ENCODE data around the gene LAMP1.
"Not testable (repeated sequence)": the region's sequence is repeated elsewhere in the genome, so short reads cannot be mapped to it uniquely, and the experiment has no call there.

LAMP1 gene

GRCh38 chr13:113296823-113297369 lies at the start of gene LAMP1:
Gene LAMP1, plus strand, starts transcription at chr13:113297239. Its CDS starts 196 bp downstream, at chr13:113297435.
- peak; percentile 97 for DNase-seq (ENCODE audit: low spot score)

DNA sequence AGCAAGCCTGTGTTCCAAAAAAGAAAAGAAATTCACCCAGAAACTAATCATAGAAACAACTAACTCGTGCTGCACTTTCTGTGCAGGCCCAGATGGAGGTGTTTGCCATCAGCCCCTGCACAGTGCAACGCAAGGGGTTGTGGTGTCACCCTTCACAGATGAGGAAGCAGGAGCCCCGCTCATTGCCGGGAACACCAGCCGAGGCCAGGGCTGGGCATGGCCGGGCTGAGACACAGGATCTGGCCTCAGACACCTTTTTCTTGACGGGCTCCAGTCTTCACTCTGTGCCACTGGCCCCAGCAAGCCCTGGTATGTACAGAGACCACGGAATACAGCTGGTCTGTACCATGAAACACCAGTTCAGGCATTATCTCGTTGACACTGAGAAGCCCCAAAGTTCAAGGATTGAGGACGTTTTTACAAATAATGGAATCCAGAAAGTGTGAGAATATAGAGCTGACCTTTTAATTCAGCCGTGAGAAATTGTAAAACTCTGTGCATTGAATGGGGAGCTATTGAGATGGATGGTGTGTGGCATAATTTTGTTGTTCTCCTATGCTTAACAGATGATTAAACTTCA lies 44.4 kb upstream of the LAMP1 start:
- no peak for DNase-seq (ENCODE audit: low spot score)

GRCh38 chr13:113257908-113258307 lies 39.1 kb upstream of the LAMP1 start:
- not testable (repeated sequence) for DNase-seq (ENCODE audit: low spot score)

GRCh38 chr13:113258321-113259054 lies 38.6 kb upstream of the LAMP1 start:
- DNase-seq (ENCODE audit: low spot score) = no peak

- no peak for DNase-seq (ENCODE audit: low spot score)
These were observed 36.0 kb upstream of the LAMP1 start for GRCh38 chr13:113260996-113261395.

- not testable (repeated sequence) for DNase-seq (ENCODE audit: low spot score)
These were observed 34.0 kb upstream of the LAMP1 start for GRCh38 chr13:113263016-113263415.

DNA sequence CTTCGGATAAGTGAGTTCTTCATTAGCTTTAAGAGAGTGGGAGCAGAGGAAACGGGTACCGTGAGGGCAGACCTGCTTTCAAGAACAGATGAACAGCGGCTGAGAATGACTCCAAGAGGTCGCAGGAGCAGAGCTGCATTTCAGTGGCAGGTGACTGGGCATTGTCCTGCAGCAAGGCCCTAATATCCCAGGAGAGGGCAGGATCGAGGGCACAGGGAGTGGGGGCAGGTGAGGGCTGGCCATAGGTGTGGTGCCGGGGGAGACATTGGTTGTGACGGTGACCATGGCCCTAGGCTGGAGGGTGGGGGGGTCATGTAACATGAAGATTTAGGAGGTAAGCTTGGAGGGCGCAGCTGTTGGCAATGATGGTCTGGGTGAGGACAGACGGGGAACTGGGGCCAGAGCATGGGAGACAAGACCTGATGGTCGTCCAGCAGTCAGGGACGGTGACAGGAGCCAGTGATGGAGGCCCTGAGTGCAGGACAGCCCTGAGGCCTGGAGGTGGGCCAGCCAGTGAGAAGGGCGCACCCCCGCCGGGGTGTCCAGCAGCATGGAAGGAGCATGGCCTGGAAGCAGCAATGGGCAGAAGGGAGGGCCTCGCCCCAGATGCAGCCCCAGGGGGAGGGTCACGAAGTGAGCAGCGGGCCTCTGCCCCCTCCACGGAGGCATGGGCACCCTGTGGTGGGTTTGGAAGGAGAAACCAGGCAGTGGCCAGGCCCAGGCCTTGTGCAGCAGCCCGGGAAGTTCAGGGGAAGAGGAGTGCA lies 29.2 kb upstream of the LAMP1 start:
- DNase-seq (ENCODE audit: low spot score) = no peak

DNA sequence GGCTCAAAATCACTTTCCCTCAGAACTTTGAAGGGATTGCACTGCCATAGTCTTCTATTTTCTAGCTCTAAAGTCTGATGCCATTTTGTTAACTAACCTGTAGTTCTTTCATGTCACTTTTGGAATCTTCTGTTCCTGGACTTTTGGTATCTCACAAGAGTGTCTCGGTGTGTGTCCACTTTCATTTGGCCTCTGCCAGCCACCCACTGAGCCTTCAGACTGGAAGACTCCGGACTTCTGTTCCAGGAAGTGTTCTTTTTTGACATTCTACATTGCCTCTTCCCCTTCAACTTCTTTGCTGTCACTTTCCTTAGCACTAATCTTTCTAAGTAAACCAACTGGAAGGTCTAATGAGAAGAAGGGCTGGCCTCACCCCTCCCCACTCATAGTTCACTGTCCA lies 25.0 kb upstream of the LAMP1 start:
- DNase-seq (ENCODE audit: low spot score) = no peak

DNA sequence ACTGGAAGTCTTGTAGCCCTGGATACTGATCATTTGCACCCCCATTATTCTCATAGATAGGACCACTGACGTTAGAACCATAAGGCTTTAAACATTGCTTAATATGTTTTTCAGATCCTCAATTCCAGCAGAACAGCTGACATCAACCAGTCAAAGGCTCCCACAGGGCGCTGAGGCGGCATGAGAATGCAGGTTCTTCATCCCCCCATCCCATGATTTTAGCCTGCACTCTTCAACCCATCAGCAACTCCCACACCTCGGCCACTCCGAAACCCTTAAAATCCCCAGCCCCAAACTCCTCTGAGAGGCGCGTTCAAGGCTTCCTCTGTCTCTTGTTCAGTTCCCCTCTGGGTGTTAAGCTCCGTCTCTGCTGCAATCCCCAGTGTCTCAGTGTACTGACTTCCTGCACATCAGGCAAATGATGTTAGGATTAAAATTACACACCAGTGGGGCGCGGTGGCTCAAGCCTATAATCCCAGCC lies 24.3 kb upstream of the LAMP1 start:
- no peak for DNase-seq (ENCODE audit: low spot score)

GRCh38 chr13:113273321-113273720 lies 23.7 kb upstream of the LAMP1 start:
- no peak for DNase-seq (ENCODE audit: low spot score)

DNA sequence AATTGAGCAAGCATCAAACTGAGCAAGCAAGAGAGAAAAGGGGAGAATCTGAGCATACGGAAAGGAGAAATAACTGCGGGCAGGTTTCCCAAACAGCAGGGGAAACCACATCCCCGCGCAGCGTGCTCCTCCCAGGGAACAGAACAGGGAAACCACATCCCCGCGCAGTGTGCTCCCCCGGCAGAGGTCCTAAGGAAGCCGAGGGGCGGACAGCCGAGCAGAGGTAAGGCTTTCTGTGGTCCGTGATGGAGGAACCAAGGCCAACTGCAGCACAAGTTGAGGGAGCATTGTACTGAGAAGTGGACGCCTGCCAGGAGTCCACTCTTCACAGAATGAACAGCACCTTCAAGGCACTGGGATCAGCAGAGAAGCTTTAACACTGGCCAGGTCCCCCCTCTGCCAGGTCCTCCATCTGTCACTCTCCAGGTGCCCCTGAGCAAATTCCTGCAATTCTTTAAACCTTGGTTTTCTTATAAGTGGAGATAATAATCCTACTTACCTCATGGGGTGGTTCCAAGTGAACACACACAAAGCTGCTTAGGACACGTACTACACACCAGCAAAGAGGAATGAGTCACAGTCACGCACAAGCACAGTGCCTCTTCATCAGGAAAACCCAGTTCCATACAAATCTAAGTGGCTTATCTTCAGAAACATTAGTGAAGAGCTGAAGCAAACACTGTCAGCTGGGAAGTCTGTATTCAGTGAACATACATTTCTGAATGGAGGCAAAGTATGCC lies 23.0 kb upstream of the LAMP1 start:
- no peak for DNase-seq (ENCODE audit: low spot score)

GRCh38 chr13:113274721-113275120 lies 22.3 kb upstream of the LAMP1 start:
- DNase-seq (ENCODE audit: low spot score) = no peak

GRCh38 chr13:113275387-113275786 lies 21.7 kb upstream of the LAMP1 start:
- DNase-seq (ENCODE audit: low spot score) = peak; percentile 58

- DNase-seq (ENCODE audit: low spot score) = no peak
These were observed 16.9 kb upstream of the LAMP1 start for GRCh38 chr13:113280126-113280525.

- no peak for DNase-seq (ENCODE audit: low spot score)
These were observed 13.1 kb upstream of the LAMP1 start for GRCh38 chr13:113283904-113284303.

GRCh38 chr13:113288880-113289279 lies 8.2 kb upstream of the LAMP1 start:
- DNase-seq (ENCODE audit: low spot score) = no peak

- no peak for DNase-seq (ENCODE audit: low spot score)
These were observed 5.9 kb upstream of the LAMP1 start for GRCh38 chr13:113291129-113291528.

GRCh38 chr13:113292021-113292862 lies 4.8 kb upstream of the LAMP1 start:
- no peak for DNase-seq (ENCODE audit: low spot score)

GRCh38 chr13:113293686-113294085 lies 3.4 kb upstream of the LAMP1 start:
- no peak for DNase-seq (ENCODE audit: low spot score)

DNA sequence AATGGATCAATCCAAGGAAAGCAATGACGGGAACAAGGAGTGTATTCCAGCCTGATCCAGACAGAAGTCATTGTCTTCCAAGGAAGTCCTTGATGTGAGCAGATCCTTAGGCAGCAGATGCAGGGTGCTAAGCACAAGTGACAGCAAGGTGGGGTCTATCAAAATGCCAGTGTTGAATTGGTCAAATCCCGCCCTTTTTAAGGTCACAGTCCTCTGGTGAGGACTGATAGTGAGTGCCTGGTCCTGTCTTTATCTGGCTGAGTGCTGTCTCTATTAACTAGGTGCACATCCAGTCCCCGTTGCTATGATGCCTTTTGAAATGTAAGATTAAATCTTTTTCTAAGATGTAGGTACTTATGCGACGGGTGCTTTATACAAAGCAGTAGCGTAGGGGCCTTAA lies 1.3 kb upstream of the LAMP1 start:
- DNase-seq (ENCODE audit: low spot score) = no peak
